Measurements from ENCODE around the gene RNF141. TPM values are rescaled to one million over a fixed set of nuclear protein-coding genes. Genes with fewer than 3 reads are reported as not detected.

Gene RNF141
- total RNA-seq, 1 experiment from 2014 or later: 23.2 TPM

DNA sequence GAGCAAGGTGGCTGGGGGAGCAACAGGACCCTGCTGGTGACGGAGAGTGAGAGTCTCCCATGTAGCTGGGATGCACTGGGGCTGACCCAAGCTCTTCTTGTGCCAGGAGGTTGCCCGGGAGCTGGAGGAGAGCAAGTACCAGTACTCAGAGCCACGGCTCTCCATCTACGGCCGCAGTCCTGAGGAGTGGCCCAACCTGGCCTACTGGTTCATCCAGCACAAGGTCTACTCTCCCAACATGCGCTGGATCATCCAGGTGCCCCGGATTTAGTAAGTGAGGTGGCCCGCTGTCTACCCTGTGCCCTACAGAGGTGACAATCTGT, 45.6 kb downstream of the RNF141 start:
- ChIA-PET POLR2A (no interaction called here), CTCF (no interaction called here)
- Mint-ChIP-seq H3K27me3 (ENCODE audit: low read depth) (peaks cover 2% of the 10 kb centered on the region; the same call in 1 of the 2 replicates), H3K27ac (no peak overlapping the region), H3K4me1 (peaks cover 11% of the 10 kb centered on the region), H3K36me3 (peaks cover 17% of the 10 kb centered on the region), H3K9me3 (peaks cover 7% of the 10 kb centered on the region), H3K4me3 (no peak overlapping the region)
- ATAC-seq: no peak
- no peak for DNase-seq (ENCODE audit: low spot score)
- TF ChIP-seq, protein P1, sequence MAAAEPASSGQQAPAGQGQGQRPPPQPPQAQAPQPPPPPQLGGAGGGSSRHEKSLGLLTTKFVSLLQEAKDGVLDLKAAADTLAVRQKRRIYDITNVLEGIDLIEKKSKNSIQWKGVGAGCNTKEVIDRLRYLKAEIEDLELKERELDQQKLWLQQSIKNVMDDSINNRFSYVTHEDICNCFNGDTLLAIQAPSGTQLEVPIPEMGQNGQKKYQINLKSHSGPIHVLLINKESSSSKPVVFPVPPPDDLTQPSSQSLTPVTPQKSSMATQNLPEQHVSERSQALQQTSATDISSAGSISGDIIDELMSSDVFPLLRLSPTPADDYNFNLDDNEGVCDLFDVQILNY (CRISPR knock-in tag; IDR thresholded peaks at IDR 0.05): no peak
- TF ChIP-seq, protein P2, sequence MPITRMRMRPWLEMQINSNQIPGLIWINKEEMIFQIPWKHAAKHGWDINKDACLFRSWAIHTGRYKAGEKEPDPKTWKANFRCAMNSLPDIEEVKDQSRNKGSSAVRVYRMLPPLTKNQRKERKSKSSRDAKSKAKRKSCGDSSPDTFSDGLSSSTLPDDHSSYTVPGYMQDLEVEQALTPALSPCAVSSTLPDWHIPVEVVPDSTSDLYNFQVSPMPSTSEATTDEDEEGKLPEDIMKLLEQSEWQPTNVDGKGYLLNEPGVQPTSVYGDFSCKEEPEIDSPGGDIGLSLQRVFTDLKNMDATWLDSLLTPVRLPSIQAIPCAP (CRISPR knock-in tag; IDR thresholded peaks at IDR 0.05): no peak
- TF ChIP-seq NR2C2 (CRISPR knock-in tag; IDR thresholded peaks at IDR 0.05) (no peak), OVOL2 (CRISPR knock-in tag; IDR thresholded peaks at IDR 0.05; ENCODE audit: borderline replicate concordance) (no peak), GTF2I (CRISPR knock-in tag; conservative IDR thresholded peaks at IDR 0.05) (no peak), ZNF416 (CRISPR knock-in tag; IDR thresholded peaks at IDR 0.05) (no peak), GABPB1 (CRISPR knock-in tag; IDR thresholded peaks at IDR 0.05) (no peak), CBFB (CRISPR knock-in tag; IDR thresholded peaks at IDR 0.05; ENCODE audit: low read depth) (no peak), ESRRA (CRISPR knock-in tag; IDR thresholded peaks at IDR 0.05; ENCODE audit: borderline replicate concordance) (no peak), ETV6 (CRISPR knock-in tag; IDR thresholded peaks at IDR 0.05) (no peak), MXD4 (CRISPR knock-in tag; IDR thresholded peaks at IDR 0.05; ENCODE audit: borderline replicate concordance) (no peak), NR1H2 (CRISPR knock-in tag; IDR thresholded peaks at IDR 0.05) (no peak), HMGA2 (CRISPR knock-in tag; IDR thresholded peaks at IDR 0.05) (no peak), ZNF671 (CRISPR knock-in tag; IDR thresholded peaks at IDR 0.05) (no peak)
- TF ChIP-seq, protein P3, sequence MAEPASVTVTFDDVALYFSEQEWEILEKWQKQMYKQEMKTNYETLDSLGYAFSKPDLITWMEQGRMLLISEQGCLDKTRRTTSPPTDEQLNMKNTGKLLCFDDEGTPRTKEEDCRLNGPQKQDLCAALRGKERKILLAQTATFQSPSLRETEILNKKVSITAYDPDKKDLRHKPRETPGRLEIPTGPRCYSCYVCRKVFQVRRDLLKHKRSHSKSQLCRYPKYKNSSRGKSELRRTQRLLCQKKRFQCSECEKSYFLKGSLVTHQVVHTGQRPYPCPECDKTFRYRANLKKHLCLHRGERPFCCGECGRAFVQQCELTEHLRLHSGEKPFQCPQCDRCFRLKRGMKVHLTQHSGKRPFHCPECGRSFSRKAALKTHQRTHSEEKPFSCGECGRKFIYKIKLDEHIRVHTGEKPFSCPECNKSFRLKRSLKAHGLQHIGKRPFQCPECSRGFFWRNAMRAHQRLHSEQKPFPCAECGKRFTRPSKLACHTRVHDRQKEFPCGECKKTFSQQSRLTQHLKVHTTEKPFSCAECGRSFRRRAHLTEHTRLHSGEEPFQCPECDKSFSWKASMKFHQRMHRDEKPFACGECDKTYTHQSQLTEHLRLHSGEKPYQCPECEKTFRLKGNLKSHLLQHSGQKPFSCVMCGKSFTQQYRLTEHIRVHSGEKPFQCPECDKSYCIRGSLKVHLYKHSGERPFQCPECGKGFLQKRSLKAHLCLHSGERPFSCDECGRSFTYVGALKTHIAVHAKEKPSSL (CRISPR knock-in tag; conservative IDR thresholded peaks at IDR 0.05): no peak
- TF ChIP-seq, protein P4, sequence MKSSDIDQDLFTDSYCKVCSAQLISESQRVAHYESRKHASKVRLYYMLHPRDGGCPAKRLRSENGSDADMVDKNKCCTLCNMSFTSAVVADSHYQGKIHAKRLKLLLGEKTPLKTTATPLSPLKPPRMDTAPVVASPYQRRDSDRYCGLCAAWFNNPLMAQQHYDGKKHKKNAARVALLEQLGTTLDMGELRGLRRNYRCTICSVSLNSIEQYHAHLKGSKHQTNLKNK (CRISPR knock-in tag; IDR thresholded peaks at IDR 0.05): no peak
- TF ChIP-seq, protein P5, sequence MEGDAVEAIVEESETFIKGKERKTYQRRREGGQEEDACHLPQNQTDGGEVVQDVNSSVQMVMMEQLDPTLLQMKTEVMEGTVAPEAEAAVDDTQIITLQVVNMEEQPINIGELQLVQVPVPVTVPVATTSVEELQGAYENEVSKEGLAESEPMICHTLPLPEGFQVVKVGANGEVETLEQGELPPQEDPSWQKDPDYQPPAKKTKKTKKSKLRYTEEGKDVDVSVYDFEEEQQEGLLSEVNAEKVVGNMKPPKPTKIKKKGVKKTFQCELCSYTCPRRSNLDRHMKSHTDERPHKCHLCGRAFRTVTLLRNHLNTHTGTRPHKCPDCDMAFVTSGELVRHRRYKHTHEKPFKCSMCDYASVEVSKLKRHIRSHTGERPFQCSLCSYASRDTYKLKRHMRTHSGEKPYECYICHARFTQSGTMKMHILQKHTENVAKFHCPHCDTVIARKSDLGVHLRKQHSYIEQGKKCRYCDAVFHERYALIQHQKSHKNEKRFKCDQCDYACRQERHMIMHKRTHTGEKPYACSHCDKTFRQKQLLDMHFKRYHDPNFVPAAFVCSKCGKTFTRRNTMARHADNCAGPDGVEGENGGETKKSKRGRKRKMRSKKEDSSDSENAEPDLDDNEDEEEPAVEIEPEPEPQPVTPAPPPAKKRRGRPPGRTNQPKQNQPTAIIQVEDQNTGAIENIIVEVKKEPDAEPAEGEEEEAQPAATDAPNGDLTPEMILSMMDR (IDR thresholded peaks at IDR 0.05): no peak
- TF ChIP-seq, protein P6, sequence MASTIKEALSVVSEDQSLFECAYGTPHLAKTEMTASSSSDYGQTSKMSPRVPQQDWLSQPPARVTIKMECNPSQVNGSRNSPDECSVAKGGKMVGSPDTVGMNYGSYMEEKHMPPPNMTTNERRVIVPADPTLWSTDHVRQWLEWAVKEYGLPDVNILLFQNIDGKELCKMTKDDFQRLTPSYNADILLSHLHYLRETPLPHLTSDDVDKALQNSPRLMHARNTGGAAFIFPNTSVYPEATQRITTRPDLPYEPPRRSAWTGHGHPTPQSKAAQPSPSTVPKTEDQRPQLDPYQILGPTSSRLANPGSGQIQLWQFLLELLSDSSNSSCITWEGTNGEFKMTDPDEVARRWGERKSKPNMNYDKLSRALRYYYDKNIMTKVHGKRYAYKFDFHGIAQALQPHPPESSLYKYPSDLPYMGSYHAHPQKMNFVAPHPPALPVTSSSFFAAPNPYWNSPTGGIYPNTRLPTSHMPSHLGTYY (CRISPR knock-in tag; IDR thresholded peaks at IDR 0.05): no peak

DNA sequence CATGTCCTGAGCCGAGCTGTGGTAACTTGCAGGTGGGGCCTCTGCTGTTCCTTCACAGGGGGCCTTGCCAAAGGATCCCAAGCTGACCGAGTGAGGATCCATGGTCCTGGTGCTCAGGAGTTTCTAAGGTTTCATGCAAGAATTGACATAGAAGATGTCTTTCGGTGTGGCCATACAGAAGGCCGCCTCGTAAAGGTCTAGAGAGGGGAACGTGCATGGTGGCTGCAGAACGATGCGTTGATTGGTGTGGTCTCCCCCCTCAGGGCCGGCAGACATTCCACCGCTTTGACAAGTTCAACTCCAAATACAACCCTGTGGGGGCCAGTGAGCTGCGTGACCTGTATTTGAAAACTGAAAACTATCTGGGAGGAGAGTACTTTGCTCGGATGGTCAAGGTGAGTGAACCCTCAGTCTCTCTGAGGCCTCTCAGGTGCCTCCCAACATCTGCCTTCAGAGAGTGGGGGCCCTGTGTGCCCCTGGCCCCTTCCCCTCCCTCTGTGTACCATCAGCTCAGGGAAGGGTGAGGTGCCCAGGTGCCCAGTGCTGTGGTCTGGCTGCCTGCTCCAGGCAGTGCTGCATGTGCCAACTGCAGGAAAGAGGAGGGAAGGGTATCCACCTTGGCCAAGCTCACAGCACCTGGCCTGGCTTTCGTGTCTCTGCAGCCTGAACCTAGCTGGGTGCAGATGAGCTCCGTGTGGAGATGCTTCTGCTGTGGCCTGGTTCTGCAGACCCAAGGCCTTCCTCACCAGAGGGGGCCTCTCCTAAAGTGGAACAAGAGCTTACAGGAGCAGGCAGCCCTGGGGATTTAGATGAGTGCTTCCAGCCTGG, 46.1 kb downstream of the RNF141 start:
- CTCF ChIA-PET: no interaction called here
- no peak for TF ChIP-seq ZNF396 (CRISPR knock-in tag; IDR thresholded peaks at IDR 0.05; ENCODE audit: borderline replicate concordance)
- POLR2A ChIA-PET: no interaction called here
- Mint-ChIP-seq H3K4me1 (peaks cover 11% of the 10 kb centered on the region), H3K9me3 (peaks cover 7% of the 10 kb centered on the region), H3K4me3 (no peak overlapping the region), H3K27me3 (ENCODE audit: low read depth) (peaks cover 3% of the 10 kb centered on the region; the same call in 1 of the 2 replicates), H3K36me3 (peaks cover 13% of the 10 kb centered on the region), H3K27ac (no peak overlapping the region)
- ATAC-seq: no peak
- no peak for DNase-seq (ENCODE audit: low spot score)

All from WTC11 (cell line).